Smooth muscle cell (in vitro differentiated cells): ENCODE data around the gene NR6A1. TPM values are rescaled to one million over a fixed set of nuclear protein-coding genes. Genes with fewer than 3 reads are reported as not detected.

Experiments
- DNase-seq: peaks from one replicate; lab custom pipeline; 2025; ENCODE audit not compliant: unreplicated experiment; lab: John Stamatoyannopoulos, UW
- H2AFZ ChIP-seq: fragments of 200-600 bp; sonication (generic); 2 replicates; pipeline ENCODE4 v1.6.0; 2016; ENCODE audit warnings: antibody characterized with exemption, low read depth, mild to moderate bottlenecking
- H3F3A ChIP-seq: fragments of 200-600 bp; sonication (generic); 2 replicates; pipeline ENCODE4 v1.6.0; 2017; ENCODE audit warnings: antibody characterized with exemption, low read depth
- H3K27ac ChIP-seq: fragments of 200-600 bp; sonication (generic); 2 replicates; pipeline ENCODE4 v1.5.1; 2016; ENCODE audit warnings: low read depth, mild to moderate bottlenecking
- H3K27me3 ChIP-seq: fragments of 200-600 bp; sonication (generic); 2 replicates; pipeline ENCODE4 v1.6.1; 2016; ENCODE audit warnings: low read depth, mild to moderate bottlenecking
- H3K36me3 ChIP-seq: fragments of 200-600 bp; sonication (generic); 2 replicates; pipeline ENCODE4 v1.5.1; 2016; ENCODE audit warnings: low read depth
- H3K4me1 ChIP-seq: fragments of 200-600 bp; sonication (generic); 2 replicates; pipeline ENCODE4 v1.5.1; 2016; ENCODE audit warnings: low read depth
- H3K4me2 ChIP-seq: fragments of 200-600 bp; sonication (generic); 2 replicates; pipeline ENCODE4 v1.6.0; 2016; ENCODE audit warnings: mild to moderate bottlenecking
- H3K4me3 ChIP-seq: fragments of 200-600 bp; sonication (generic); 2 replicates; pipeline ENCODE4 v1.5.1; 2016; ENCODE audit warnings: mild to moderate bottlenecking
- H3K79me2 ChIP-seq: fragments of 200-600 bp; sonication (generic); 2 replicates; pipeline ENCODE4 v1.6.0; 2016; ENCODE audit warnings: low read depth, mild to moderate bottlenecking
- H3K9ac ChIP-seq: fragments of 200-600 bp; sonication (generic); 2 replicates; pipeline ENCODE4 v1.6.0; 2016; ENCODE audit warnings: low read depth
- H3K9me3 ChIP-seq: fragments of 200-600 bp; sonication (generic); replicated peaks from 2 replicates; pipeline ENCODE4 v1.5.1; 2016; ENCODE audit warnings: low read depth
- H4K20me1 ChIP-seq: fragments of 200-600 bp; sonication (generic); 2 replicates; pipeline ENCODE4 v1.6.0; 2016; ENCODE audit warnings: low read depth
- CTCF ChIP-seq: fragments of 200-600 bp; sonication (generic); IDR thresholded peaks from 2 replicates; pipeline ENCODE4 v1.5.1; 2017; ENCODE audit warnings: borderline replicate concordance, mild to moderate bottlenecking, antibody characterized with exemption; ENCODE audit not compliant: insufficient read depth, poor library complexity, severe bottlenecking
- WGBS: methylation state at CpG from one replicate; pipeline ENCODE4 v1.1.7; 2016; ENCODE audit warnings: low lambda C conversion rate; 5-methylcytosine and 5-hydroxymethylcytosine counted together
- polyA plus RNA-seq: library from polyadenylated mRNA; unstranded; fragments of >200 nt; fragmentation: Nextera tagmentation; extraction: Ambion mirVana; gene quantifications from 2 replicates; pipeline ENCODE4 v1.2.1, GENCODE V29; 2016
- total RNA-seq: library from RNA; depleted of rRNA; stranded (reverse); fragments of >200 nt; gene quantifications from 2 replicates; pipeline ENCODE4 v1.2.3, GENCODE V29; 2014

NR6A1 gene
- total and polyA plus RNA-seq, 2 experiments from 2014 or later = 0.17 to 0.31 TPM

DNA sequence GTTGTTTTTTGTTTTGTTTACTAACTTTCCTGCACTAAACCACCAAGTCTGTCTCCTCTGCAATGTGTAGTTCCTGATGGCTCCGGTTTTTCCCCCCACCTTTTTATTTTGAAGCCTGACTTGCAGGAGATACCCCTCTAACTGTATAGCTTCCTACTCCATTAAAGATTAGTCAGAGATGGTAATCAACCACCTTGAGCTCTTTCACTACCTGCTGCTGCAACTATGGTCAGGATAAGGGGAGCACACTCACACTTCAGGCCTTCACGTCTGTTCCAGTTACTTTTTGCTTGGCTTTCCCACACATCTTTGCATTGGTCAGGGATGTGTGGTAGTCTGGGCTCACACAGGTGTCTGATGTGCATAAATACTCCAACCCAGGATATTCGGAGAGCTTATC lies 63.4 kb downstream of the NR6A1 start:
- DNase-seq = no peak
- Histone ChIP-seq H3K4me2 (no peak overlapping the region), H3F3A (peaks cover 9% of the 10 kb centered on the region), H3K4me3 (no peak overlapping the region), H3K27me3 (no peaks in the 10 kb centered on the region), H3K9ac (no peak overlapping the region), H4K20me1 (no peaks in the 10 kb centered on the region), H2AFZ (no peak overlapping the region), H3K36me3 (peaks cover 5% of the 10 kb centered on the region), H3K9me3 (no peaks in the 10 kb centered on the region), H3K27ac (peak overlapping the region; percentile 72), H3K4me1 (peaks cover 10% of the 10 kb centered on the region), H3K79me2 (no peaks in the 10 kb centered on the region)
- WGBS = 47% methylated on average over 3 of the region's 3 CpGs
- no peak for TF ChIP-seq CTCF

DNA sequence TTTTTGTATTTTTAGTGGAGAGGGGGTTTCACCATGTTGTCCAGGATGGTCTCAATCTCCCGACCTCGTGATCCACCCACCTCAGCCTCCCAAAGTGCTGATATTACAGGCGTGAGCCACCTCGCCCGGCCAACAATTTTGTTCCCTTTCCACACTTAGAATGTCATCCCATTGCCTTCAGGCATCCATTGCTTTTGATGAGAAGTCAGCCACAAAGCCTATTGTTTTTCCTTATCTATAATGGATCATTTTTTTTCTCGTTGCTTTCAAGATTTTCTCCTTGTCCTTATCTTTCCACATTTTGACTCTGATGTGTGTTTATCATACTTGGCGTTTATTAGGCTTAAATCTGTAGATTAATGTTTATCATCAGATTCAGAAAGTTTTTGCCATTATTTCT lies 64.4 kb downstream of the NR6A1 start:
- H3K27me3 ChIP-seq = no peaks in the 10 kb centered on the region
- H3K4me1 ChIP-seq = peaks cover 10% of the 10 kb centered on the region
- H3K4me3 ChIP-seq = no peak overlapping the region
- 79% methylated on average over 7 of the region's 7 CpGs for WGBS
- H4K20me1 ChIP-seq = no peaks in the 10 kb centered on the region
- no peak overlapping the region for H3K4me2 ChIP-seq
- peaks cover 5% of the 10 kb centered on the region for H3K36me3 ChIP-seq
- no peak for DNase-seq
- TF ChIP-seq CTCF = no peak
- H3F3A ChIP-seq = peaks cover 9% of the 10 kb centered on the region
- no peak overlapping the region for H3K27ac ChIP-seq
- no peaks in the 10 kb centered on the region for H3K9me3 ChIP-seq
- no peak overlapping the region for H3K9ac ChIP-seq
- H2AFZ ChIP-seq = no peak overlapping the region
- no peaks in the 10 kb centered on the region for H3K79me2 ChIP-seq

DNA sequence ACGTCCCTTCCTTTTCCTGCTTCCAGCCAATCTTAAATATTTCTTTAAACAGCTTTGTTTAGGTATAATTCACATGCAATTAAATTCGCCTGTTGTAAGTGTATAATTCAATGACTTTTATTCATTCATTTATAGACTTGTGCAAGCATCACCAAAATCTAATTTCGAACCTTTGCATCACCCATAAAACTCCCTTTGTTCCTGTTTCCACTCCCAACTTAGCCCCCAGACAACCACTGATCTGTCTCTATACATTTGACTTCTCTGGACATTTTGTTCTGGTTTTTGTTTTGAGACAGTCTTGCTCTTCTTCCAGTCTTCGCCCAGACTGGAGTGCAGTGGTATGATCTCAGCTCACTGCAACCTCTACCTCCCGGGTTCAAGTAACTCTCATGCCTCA lies 71.5 kb downstream of the NR6A1 start:
- H3K4me1 ChIP-seq = peaks cover 46% of the 10 kb centered on the region
- H3K27ac ChIP-seq = no peak overlapping the region
- no peak overlapping the region for H3K4me2 ChIP-seq
- no peak for TF ChIP-seq CTCF
- peaks cover 22% of the 10 kb centered on the region for H3F3A ChIP-seq
- DNase-seq = no peak
- H3K9me3 ChIP-seq = no peaks in the 10 kb centered on the region
- peaks cover 26% of the 10 kb centered on the region for H4K20me1 ChIP-seq
- no peaks in the 10 kb centered on the region for H3K27me3 ChIP-seq
- no peak overlapping the region for H3K4me3 ChIP-seq
- WGBS = 94% methylated on average over 5 of the region's 5 CpGs
- peaks cover 11% of the 10 kb centered on the region for H3K79me2 ChIP-seq
- H3K9ac ChIP-seq = no peak overlapping the region
- H2AFZ ChIP-seq = no peak overlapping the region
- peaks cover 5% of the 10 kb centered on the region for H3K36me3 ChIP-seq

- H3K4me3 ChIP-seq = no peak overlapping the region
- peak overlapping the region; percentile 70 for H3K4me2 ChIP-seq
- no peak for TF ChIP-seq CTCF
- peak overlapping the region; percentile 63 for H3K9ac ChIP-seq
- peaks cover 33% of the 10 kb centered on the region for H4K20me1 ChIP-seq
- no peak for DNase-seq
- H3K4me1 ChIP-seq = peaks cover 49% of the 10 kb centered on the region
- no peaks in the 10 kb centered on the region for H3K27me3 ChIP-seq
- H3K36me3 ChIP-seq = no peaks in the 10 kb centered on the region
- H3K79me2 ChIP-seq = peaks cover 11% of the 10 kb centered on the region
- H3K9me3 ChIP-seq = no peaks in the 10 kb centered on the region
- H3F3A ChIP-seq = peaks cover 30% of the 10 kb centered on the region
- 33% methylated on average over 6 of the region's 6 CpGs for WGBS
- peak overlapping the region; percentile 91 for H3K27ac ChIP-seq
- H2AFZ ChIP-seq = no peak overlapping the region
Observed at GRCh38 chr9:124698265-124698664, 72.8 kb downstream of the NR6A1 start.
